Gastrocnemius medialis (tissue), 4 donors: Measurements from ENCODE around the gene NOS1AP. TPM values are rescaled to one million over a fixed set of nuclear protein-coding genes. Genes with fewer than 3 reads are reported as not detected.
"Not testable (repeated sequence)": the region's sequence is repeated elsewhere in the genome, so short reads cannot be mapped to it uniquely, and the experiment has no call there.

Experiments used
- ATAC-seq, 2 donors: fragments of 150-250 bp; one replicate each; pipeline ENCODE4 v1.9.1; 2016
- DNase-seq, 2 donors: peaks; one replicate each; pipeline ENCODE4 v3.0.0-alpha.2; 2019
- H3K27ac ChIP-seq, 4 donors: fragments of 200-600 bp; sonication (generic); 1 replicate in 1 of 4; 2 replicates in 3 of 4; pipeline ENCODE4 v1.5.1; 2016 to 2018; ENCODE audit warnings: mild to moderate bottlenecking in 2 of 4, moderate library complexity in 1 of 4
- H3K27me3 ChIP-seq, 3 donors: fragments of 200-600 bp; sonication (generic) in 2 of 3; 1 replicate in 1 of 3; 2 replicates in 2 of 3; pipeline versions ENCODE4 v1.5.1 to v1.6.0; 2016 to 2019; ENCODE audit warnings: mild to moderate bottlenecking in 1 of 3, moderate library complexity in 1 of 3
- H3K36me3 ChIP-seq, 2 donors: fragments of 200-600 bp; sonication (generic) in 1 of 2; one replicate each; pipeline ENCODE4 v1.5.1; 2017 to 2018
- H3K4me1 ChIP-seq, 2 donors: fragments of 200-600 bp; sonication (generic) in 1 of 2; one replicate each; pipeline ENCODE4 v1.5.1; 2016 to 2017; ENCODE audit warnings: mild to moderate bottlenecking in 2 of 2
- H3K4me3 ChIP-seq, 4 donors: fragments of 200-600 bp; sonication (generic) in 3 of 4; 1 replicate in 1 of 4; 2 replicates in 3 of 4; pipeline ENCODE4 v1.5.1; 2016 to 2019; ENCODE audit warnings: mild to moderate bottlenecking in 2 of 4
- H3K9me3 ChIP-seq, 3 donors: fragments of 200-600 bp; sonication (generic) in 2 of 3; 1 replicate in 1 of 3; 2 replicates in 2 of 3; pipeline ENCODE4 v1.5.1; 2016 to 2019
- POLR2A ChIP-seq, 2 donors: fragments of 450-650 bp; IDR thresholded peaks; one replicate each; pipeline ENCODE4 v1.6.1; 2017; ENCODE audit warnings: antibody characterized with exemption in 2 of 2, mild to moderate bottlenecking in 2 of 2, moderate library complexity in 2 of 2
- in situ Hi-C, 4 donors: fragments of 200-750 bp; cut with MboI; loops; one replicate each; pipeline versions ENCODE4 v1.15.0 to v1.8.0; 2017; ENCODE audit warnings: low sequenced_read_pairs in 4 of 4
- intact Hi-C: fragments of 100-400 bp; cut with DNase I; formaldehyde crosslinking; loops from one replicate; pipeline ENCODE4 v1.15.1; 2023; ENCODE audit warnings: low total_unique reads
- total RNA-seq, 4 donors: library from RNA; depleted of rRNA; stranded (reverse); fragments of >200 nt; gene quantifications; one replicate each; pipeline versions ENCODE4 v1.1.0 to v1.2.3, GENCODE V29; 2016
- TF ChIP-seq, protein P1 (sequence below), 5 experiments: fragments of 450-650 bp in 3 of 5; fragments of 200-600 bp in 2 of 5; sonication (generic) in 2 of 5; IDR thresholded peaks in 4 of 5; conservative IDR thresholded peaks in 1 of 5; 1 replicate in 4 of 5; 2 replicates in 1 of 5; pipeline ENCODE4 v1.5.1; 2016 to 2019; ENCODE audit warnings: antibody characterized with exemption in 5 of 5, mild to moderate bottlenecking in 3 of 5, moderate library complexity in 3 of 5

Gene NOS1AP
- total RNA-seq, 4 donors from 2014 or later, result 0.20 to 0.40 (median 0.25) TPM

DNA sequence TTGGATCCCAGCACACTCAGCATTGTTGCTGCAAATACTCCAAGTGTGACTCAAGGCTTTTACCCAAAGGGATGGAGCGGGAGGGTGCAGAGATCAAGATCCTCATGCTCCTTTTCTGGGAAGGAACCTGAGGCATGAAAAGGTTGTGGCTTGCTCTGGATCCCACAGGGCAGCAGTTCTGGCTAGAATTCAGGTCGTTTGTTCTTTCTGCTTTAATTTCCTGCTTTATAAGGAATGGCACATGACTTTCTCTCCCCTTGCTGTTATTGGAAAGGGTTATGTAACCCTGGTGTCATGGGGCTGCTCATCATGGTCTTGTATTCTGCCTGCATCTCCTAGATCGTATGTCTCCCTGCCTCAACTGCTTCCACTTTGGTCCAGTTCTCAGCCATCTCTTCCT, 101.6 kb downstream of the NOS1AP start:
- Histone ChIP-seq H3K4me3 (no peak overlapping the region), H3K4me1 (no peaks in the 10 kb centered on the region), H3K27me3 (no peaks in the 10 kb centered on the region), H3K27ac (no peak overlapping the region), H3K9me3 (no peaks in the 10 kb centered on the region), H3K36me3 (no peaks in the 10 kb centered on the region)
- DNase-seq (no peak), ATAC-seq (no peak)
- in situ Hi-C loops (no loop called here), intact Hi-C loops (no loop called here)
- TF ChIP-seq, protein P1, sequence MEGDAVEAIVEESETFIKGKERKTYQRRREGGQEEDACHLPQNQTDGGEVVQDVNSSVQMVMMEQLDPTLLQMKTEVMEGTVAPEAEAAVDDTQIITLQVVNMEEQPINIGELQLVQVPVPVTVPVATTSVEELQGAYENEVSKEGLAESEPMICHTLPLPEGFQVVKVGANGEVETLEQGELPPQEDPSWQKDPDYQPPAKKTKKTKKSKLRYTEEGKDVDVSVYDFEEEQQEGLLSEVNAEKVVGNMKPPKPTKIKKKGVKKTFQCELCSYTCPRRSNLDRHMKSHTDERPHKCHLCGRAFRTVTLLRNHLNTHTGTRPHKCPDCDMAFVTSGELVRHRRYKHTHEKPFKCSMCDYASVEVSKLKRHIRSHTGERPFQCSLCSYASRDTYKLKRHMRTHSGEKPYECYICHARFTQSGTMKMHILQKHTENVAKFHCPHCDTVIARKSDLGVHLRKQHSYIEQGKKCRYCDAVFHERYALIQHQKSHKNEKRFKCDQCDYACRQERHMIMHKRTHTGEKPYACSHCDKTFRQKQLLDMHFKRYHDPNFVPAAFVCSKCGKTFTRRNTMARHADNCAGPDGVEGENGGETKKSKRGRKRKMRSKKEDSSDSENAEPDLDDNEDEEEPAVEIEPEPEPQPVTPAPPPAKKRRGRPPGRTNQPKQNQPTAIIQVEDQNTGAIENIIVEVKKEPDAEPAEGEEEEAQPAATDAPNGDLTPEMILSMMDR (IDR thresholded peaks at IDR 0.05 in 4 of 5, conservative IDR thresholded peaks at IDR 0.05 in 1 of 5), result no peak
- TF ChIP-seq POLR2A (IDR thresholded peaks at IDR 0.05), result no peak

DNA sequence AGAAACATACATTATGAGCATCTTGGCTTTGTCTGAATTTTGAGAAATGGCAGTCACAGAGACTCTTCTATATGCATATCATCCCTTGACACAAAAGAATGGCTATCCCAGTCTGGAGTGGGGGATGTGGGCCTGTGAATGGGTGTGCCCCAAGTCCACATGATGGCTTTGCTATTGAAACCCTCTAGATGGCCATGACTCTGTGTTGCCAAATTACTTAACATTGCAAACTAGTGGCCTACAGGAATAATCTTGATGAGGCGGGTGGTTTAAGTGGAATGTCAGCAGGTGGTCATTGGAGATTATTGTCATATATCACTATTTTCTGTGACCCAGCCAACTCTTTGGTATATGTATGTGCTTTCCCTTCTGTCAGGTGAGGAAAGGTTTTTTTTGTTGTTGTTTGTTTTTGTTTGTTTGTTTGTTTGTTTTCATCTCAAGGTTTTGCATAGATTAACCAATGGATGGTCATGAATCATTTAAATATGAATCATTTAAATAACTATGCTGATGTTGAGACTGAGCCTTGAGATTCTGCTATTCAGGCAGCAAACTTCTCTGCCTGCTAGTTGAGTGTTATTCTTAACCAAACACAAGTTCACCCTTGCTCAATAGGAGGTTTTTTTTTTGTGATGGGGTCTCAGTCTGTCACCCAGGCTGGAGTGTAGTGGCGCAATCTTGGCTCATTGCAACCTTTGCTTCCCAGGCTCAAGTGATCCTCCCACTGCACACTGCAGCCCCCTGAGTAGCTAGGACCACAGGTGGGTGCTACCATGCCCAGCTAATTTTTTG, 103.0 kb downstream of the NOS1AP start:
- ATAC-seq (no peak), DNase-seq (no peak)
- Histone ChIP-seq H3K4me3 (no peak overlapping the region), H3K9me3 (no peaks in the 10 kb centered on the region), H3K4me1 (no peaks in the 10 kb centered on the region), H3K36me3 (no peaks in the 10 kb centered on the region), H3K27me3 (no peaks in the 10 kb centered on the region), H3K27ac (no peak overlapping the region)
- TF ChIP-seq, protein P1 (IDR thresholded peaks at IDR 0.05 in 4 of 5, conservative IDR thresholded peaks at IDR 0.05 in 1 of 5), result no peak
- TF ChIP-seq POLR2A (IDR thresholded peaks at IDR 0.05), result no peak
- intact Hi-C loops, result no loop called here
- in situ Hi-C loops, result no loop called here

DNA sequence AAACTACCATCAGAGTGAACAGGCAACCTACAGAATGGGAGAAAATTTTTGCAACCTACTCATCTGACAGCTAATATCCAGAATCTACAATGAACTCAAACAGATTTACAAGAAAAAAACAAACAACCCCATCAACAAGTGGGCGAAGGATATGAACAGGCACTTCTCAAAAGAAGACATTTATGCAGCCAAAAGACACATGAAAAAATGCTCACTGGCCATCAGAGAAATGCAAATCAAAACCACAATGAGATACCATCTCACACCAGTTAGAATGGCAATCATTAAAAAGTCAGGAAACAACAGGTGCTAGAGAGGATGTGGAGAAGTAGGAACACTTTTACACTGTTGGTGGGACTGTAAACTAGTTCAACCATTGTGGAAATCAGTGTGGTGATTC, 104.1 kb downstream of the NOS1AP start:
- H3K4me1 ChIP-seq, H3K27ac ChIP-seq, DNase-seq, intact Hi-C loops, H3K36me3 ChIP-seq, in situ Hi-C loops, H3K27me3 ChIP-seq, H3K9me3 ChIP-seq, ATAC-seq, H3K4me3 ChIP-seq: not testable (repeated sequence)

DNA sequence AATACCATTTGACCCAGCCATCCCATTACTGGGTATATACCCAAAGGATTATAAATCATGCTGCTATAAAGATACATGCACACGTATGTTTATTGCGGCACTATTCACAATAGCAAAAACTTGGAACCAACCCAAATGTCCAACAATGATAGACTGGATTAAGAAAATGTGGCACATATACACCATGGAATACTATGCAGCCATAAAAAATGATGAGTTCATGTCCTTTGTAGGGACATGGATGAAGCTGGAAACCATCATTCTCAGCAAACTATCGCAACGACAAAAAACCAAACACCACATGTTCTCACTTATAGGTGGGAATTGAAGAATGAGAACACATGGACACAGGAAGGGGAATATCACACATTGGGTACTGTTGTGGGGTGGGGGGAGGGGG, 104.5 kb downstream of the NOS1AP start:
- H3K4me1 ChIP-seq, H3K9me3 ChIP-seq, H3K27me3 ChIP-seq, DNase-seq, H3K27ac ChIP-seq, in situ Hi-C loops, H3K4me3 ChIP-seq, H3K36me3 ChIP-seq, ATAC-seq, intact Hi-C loops: not testable (repeated sequence)

DNA sequence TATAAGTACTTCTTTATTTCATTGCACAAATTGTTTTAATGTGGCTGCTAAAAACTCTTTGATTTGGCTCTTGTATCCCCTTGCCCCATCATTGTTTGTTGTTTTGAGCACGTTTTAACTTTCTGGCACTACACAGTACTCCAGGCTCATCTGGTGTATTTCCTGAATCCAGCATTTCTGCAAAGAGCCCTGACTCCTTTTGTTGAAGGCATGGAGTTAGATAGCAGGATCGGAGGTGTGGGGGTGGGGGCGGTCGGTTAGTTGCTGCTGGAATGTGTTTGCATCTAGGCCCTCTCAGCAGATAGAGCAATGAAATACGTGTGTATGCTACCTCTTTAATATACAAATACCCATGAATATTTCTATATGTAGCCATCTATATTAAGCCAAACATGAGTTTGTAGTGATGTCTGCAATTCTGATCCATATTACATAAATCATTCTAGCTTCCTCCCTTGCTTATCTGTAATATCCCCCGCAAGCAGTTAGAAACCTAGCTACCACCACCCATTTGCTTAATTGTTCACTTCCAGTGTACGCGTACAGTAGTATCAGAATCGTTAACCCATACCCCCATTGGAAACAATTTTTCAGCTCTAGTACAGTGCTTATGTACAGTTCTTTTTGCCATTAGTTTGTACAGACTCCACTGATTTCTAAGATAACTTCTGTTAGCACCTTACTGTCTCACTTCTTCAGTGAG, 106.0 kb downstream of the NOS1AP start:
- TF ChIP-seq POLR2A (IDR thresholded peaks at IDR 0.05), result no peak
- TF ChIP-seq, protein P1 (IDR thresholded peaks at IDR 0.05 in 4 of 5, conservative IDR thresholded peaks at IDR 0.05 in 1 of 5), result no peak
- intact Hi-C loops (no loop called here), in situ Hi-C loops (no loop called here)
- no peaks in the 10 kb centered on the region for H3K9me3 ChIP-seq
- DNase-seq (no peak), ATAC-seq (no peak)
- no peaks in the 10 kb centered on the region for H3K4me1 ChIP-seq
- no peaks in the 10 kb centered on the region for H3K27me3 ChIP-seq
- H3K27ac ChIP-seq, result no peak overlapping the region
- no peak overlapping the region for H3K4me3 ChIP-seq
- no peaks in the 10 kb centered on the region for H3K36me3 ChIP-seq
